Fibroblast of skin of scalp (primary cell): ENCODE measurements around the gene INPP5F.
"Not testable (repeated sequence)": the region's sequence is repeated elsewhere in the genome, so short reads cannot be mapped to it uniquely, and the experiment has no call there.

ENCODE experiments used
- DNase-seq: peaks from one replicate; pipeline ENCODE4 v3.0.0-alpha.2; 2013

INPP5F gene

DNA sequence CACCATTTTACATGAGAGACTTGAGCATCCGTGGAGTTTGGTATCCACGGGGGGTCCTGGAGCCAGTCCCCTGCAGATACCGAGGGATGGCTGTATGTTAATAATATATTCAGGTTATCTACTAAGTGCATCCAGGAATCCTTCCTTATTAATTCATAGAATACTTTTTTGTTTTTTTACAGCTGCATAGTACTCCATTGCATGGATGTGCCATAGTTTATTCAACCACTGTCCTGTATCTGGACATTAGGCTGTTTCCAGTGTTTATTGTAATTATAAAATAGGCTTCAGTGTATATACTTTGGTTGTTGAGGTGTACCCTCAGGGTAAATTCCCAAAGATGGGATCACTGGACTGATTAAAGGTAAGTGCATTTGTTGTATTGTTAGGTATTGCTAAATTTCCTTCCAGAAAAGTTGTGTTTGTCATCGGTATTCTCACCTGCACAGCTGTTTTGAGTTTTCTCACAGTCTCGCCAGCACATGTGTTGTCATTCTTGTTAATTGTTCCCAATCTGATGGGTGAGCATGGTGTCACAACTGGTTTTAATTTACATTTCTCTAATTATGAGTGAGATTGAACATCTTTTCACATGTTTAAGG lies 55.1 kb downstream of the INPP5F start:
- DNase-seq, result no peak

DNA sequence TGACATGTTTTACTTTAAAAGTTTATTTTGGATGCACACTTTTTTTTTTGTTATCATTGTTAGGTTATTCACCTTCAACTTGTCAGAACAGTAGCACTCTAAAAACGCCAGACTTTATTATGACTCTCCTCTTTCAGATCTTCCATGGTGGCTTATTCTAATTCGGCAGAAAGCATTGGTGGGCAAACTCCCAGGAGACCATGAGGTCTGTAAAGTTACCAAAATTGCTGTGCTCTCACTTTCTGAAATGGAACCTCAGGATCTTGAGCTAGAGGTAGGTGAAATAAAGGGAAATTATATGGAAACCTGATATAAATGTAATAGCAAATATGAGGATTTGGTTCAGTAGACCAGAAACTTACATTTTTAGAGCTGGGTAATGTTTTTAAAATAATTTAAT lies 55.6 kb downstream of the INPP5F start:
- DNase-seq, result no peak

GRCh38 chr10:119782981-119783664 lies 57.3 kb downstream of the INPP5F start:
- DNase-seq, result peak; percentile 22

DNA sequence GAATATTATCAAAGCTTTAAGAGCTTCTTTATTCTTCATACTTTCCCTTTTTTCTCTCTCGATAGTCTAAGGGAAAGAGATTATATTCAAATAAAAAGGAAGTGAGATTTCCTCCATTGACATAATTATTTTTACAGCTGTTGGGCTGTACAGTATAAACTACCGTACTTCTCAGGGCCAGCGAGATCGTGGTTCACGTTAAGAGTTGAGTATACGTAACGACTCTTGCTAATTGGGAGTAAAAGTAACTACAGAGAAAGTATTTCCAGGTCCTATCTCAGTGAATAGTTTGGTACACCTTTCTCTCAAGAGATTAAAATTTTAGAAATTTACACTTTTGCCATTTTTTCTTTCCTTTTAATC lies 57.8 kb downstream of the INPP5F start:
- no peak for DNase-seq

DNA sequence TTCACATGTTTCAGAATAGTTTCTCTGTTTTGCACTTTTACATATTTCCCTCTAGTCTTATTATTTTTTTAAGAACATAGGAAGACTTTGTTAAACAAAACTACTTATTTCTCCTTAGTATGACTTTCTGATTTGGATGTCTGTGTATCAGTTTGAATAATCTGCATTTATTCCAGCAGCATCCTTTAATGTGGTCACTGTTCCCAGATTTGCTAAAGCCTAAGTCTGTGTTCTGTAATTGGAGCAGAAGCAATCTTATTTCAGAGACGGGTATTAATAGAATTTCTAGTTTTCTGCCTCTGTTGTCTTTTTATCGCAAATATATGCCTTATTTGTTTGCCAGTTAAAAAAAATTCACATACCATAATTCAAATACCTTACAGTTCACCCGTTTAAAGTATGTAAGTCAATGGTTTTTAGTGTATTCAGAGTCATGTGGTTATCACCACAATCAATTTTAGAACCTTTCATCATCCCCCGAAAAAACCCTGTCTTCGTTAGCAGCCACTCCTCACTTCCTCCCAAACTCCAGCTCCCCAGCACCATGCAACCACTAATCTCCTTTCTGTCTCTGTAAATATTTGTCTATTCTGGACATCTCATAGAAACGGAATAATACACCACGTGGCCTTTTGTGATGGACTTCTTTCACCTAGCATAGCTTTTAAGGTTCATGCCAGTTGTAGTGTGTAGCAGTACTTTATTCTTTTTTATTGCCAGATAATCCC lies 58.7 kb downstream of the INPP5F start:
- no peak for DNase-seq

DNA sequence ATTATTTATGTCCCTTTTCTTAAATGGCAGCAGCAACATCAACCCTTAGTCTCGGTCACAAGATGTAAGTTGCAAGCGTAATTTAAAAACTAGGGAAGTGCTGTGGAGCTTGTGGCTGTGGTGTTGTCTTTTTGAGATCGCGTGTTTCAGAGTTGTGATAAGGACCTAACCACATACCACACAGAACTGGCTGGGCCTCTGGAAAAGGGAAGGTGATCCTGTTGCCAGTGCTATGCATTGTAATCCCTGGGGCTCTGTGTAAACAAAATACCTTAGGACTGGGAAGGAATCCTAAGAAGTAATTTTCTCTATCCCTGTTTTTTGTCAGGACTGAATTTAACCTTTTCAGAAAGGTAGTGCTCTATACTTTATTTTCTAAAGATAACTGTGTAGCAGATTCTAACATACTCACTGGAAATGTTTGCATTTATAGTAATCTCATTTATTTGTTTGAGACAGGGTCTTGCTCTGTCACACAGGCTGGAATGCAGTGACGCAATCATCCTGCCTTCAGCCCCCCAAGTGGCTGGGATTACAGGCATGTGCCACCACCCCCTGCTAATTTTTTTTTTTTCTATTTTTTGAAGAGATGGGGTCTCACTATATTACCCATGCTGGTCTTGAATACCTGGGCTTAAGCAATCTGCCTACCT lies 60.4 kb downstream of the INPP5F start:
- DNase-seq, result peak; percentile 43

DNA sequence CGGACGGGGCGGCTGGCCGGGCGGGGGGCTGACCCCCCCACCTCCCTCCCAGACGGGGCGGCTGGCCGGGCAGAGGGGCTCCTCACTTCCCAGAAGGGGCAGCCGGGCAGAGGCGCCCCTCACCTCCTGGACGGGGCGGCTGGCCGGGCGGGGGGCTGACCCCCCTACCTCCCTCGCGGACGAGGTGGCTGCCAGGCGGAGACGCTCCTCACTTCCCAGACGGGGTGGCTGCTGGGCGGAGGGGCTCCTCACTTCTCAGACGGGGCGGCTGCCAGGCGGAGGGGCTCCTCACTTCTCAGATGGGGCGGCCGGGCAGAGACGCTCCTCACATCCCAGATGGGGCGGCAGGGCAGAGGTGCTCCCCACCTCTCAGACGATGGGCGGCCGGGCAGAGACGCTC lies 69.3 kb downstream of the INPP5F start:
- not testable (repeated sequence) for DNase-seq

GRCh38 chr10:119796039-119796438 lies 70.2 kb downstream of the INPP5F start:
- DNase-seq, result no peak

DNA sequence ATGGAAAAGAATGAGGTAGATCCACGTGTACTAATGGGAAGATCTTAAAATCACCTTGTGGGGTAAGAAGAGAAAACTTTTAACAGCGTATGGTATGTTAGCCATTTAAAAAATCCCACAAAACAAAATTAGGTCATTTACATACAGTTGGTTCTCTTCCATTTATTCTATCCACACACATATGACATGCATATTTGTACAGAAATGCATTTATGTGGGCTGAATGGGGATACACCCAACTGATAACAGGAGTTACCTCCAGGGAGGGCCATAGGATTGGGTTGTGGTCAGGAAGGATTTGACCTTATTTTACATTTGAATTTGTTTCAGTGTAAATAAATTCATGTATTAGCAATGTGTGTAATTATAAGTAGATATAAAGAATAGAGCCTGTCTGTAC lies 75.3 kb downstream of the INPP5F start:
- peak; percentile 14 for DNase-seq

DNA sequence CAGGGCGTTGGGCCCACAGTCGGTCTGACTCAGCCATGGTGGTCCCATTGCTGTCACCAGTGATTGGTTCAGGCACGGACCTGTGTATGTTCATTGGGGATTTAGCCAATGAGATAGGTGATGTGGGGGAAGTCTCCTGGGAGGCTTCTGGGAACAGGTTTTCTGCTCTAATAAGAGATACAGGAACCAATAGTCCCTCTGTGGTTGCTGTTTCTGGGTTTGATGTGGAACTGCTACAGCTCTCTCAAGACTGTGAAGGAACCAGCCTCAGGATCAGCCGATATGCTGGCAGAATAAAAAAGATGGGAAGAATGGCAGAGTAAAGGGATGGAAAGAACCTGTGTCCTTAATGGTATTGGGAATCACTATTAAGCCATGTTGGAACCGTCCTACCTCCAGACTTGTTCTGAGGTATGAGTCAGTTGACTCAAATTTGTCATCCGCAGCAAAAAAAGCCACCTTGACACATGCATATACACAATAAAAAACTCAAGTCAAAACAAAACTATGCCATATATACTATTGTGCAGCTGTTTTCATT lies 76.2 kb downstream of the INPP5F start:
- no peak for DNase-seq

GRCh38 chr10:119803264-119803663 lies 77.4 kb downstream of the INPP5F start:
- DNase-seq, result peak; percentile 85

DNA sequence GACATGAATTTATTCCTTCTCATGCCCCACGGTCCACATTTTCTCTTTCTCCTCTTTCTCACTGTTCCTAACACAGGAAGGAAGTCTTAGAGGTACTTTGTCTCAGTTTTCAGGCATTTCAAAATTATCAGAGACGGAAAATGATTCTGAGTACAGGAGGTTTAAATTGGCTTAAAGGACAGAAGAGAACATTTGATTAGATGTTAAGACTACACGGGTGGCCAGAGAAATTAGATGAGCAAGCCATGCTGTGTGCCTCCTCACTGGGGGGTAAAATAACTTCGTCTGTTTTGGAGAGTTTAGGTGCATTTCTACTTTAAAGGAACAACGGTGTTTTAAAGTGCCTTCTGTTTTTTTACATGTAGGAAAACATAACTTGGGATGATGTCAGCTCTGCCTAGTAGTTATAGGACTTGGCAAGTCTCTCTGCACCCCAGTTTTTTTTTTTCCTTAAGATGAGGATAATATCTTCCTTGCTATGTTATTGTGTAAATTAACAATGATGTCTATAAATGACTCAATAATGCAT lies 79.9 kb downstream of the INPP5F start:
- peak; percentile 9 for DNase-seq

- DNase-seq, result no peak
Observed at GRCh38 chr10:119806334-119807130, 80.7 kb downstream of the INPP5F start.

GRCh38 chr10:119807960-119808697 lies 82.3 kb downstream of the INPP5F start:
- peak; percentile 80 for DNase-seq

DNA sequence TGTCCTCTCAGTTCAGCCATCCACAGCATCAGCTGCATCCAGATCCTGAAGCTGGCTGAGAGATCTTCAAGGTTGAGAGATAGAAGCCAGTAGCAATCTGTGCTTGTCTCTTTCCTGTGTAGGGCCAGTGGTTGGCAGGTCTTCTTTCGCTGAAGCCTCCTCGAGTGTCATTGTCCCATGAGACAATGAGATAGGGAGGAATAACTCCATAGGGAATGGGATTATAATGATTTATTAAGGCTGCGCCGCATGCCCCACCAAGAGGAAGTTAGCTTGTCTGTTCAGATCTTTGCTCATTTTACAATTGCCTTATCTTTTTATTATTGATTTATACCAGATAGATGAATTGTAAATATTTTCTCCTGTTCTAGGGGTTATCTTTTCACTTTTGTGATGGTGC lies 85.3 kb downstream of the INPP5F start:
- DNase-seq, result no peak

- no peak for DNase-seq
Observed at GRCh38 chr10:119812684-119813083, 86.8 kb downstream of the INPP5F start.

DNA sequence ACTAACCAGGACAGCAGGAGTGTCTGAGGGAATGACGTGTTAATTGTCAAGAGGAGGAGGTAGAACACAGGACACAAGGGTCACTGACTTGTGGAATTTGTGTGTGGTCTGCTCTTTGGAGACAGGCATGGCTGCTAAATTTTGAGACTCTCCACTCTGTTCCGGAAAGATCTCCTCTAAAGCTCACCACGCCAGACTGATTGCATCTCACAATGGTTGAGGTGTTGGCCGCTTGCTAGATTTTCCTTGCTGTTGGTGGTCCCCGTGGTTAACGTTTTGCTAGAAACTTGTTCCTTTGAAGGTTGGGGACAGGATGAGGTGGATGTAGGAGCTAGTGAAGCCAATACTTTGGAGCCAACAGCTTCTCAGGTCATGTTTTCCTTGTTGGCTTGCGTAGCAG lies 89.8 kb downstream of the INPP5F start:
- no peak for DNase-seq

DNA sequence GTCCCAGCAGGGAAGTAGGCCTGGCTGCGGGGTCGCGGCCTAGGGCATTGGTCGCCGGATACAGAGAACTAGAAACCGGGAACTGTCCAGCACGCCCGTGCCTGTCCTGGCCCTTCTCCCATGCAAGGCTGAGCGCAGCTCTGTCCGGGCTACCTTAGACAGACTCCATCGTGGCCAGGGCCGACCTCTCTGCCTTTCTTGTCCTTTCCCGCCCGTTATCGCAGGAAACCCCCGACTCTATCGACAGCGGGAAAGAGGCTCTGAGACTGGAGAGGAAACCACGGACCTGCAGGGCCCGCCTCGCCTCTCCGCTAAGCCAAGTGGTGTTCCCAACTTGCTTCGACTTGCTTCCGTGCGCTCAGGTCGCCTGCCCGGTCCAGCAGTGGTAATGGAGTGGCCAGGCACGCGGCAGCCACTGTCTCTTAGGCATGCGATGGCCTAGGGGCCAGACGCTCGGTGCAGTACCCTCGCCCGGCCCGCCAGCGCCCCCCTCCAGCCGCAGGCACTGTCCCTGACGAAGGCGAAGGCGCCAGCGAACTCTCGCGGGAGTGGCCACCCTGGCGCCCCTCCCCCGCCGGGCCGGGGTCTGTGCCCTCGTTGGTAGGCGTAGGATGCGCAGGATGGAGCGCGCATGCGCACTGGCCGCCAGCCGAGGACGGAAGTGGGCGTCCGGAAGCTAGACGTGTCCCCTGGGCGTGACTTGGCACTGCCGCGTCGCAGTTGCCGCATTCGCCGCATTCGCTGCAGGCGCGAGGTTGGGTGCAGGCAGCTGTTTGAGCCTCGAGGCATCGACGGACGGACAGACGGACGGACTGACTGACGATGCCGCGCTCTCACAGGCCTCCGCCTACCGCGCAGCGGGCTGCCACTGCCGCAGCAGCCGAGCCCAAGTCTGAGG lies 92.4 kb downstream of the INPP5F start:
- DNase-seq, result peak; percentile 88

- peak; percentile 31 for DNase-seq
Observed at GRCh38 chr10:119818889-119819270, 93.0 kb downstream of the INPP5F start.

GRCh38 chr10:119821182-119821581 lies 95.3 kb downstream of the INPP5F start:
- DNase-seq, result no peak
